SK-N-MC (cell line): ENCODE data around the gene MMD2.

Experiments used
- DNase-seq: peaks from one replicate; pipeline ENCODE4 v3.0.0-alpha.2; 2011; ENCODE audit warnings: low read depth, low spot score
- H3K27ac ChIP-seq: fragments of 200-600 bp; sonication (generic); 2 replicates; pipeline ENCODE4 v1.5.1; 2016; ENCODE audit warnings: mixed run types
- H3K36me3 ChIP-seq: fragments of 200-600 bp; sonication (generic); 2 replicates; pipeline ENCODE4 v1.6.1; 2017; ENCODE audit warnings: antibody characterized with exemption, low read length, mixed read lengths; ENCODE audit not compliant: insufficient read depth
- H3K4me3 ChIP-seq: fragments of 200-600 bp; sonication (generic); 2 replicates; pipeline ENCODE4 v1.5.1; 2016
- H3K9ac ChIP-seq: fragments of 200-600 bp; sonication (generic); 2 replicates; pipeline ENCODE4 v1.8.0; 2017; ENCODE audit warnings: mixed run types, mixed read lengths; ENCODE audit not compliant: insufficient read length
- H3K9me3 ChIP-seq: fragments of 200-600 bp; sonication (generic); 2 replicates; pipeline ENCODE4 v1.6.1; 2017; ENCODE audit warnings: low read depth, mild to moderate bottlenecking, antibody characterized with exemption, low read length, moderate library complexity, mixed read lengths
- EZH2 ChIP-seq: fragments of 200-600 bp; sonication (generic); IDR thresholded peaks from one replicate; pipeline ENCODE4 v1.6.1; 2017; ENCODE audit warnings: antibody characterized with exemption
- FOXP2 ChIP-seq: optimal IDR thresholded peaks from 2 replicates; pipeline ENCODE3; 2011; ENCODE audit warnings: mild to moderate bottlenecking, moderate library complexity; ENCODE audit not compliant: insufficient read depth; ENCODE audit errors: extremely low read length, control extremely low read depth
- POLR2AphosphoS5 ChIP-seq: IDR thresholded peaks from 2 replicates; pipeline ENCODE4 v1.6.1; 2012; ENCODE audit warnings: mild to moderate bottlenecking, low read depth, low read length, borderline replicate concordance

MMD2 gene, protein sequence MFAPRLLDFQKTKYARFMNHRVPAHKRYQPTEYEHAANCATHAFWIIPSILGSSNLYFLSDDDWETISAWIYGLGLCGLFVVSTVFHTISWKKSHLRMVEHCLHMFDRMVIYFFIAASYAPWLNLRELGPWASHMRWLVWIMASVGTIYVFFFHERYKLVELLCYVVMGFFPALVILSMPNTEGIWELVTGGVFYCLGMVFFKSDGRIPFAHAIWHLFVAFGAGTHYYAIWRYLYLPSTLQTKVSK

DNA sequence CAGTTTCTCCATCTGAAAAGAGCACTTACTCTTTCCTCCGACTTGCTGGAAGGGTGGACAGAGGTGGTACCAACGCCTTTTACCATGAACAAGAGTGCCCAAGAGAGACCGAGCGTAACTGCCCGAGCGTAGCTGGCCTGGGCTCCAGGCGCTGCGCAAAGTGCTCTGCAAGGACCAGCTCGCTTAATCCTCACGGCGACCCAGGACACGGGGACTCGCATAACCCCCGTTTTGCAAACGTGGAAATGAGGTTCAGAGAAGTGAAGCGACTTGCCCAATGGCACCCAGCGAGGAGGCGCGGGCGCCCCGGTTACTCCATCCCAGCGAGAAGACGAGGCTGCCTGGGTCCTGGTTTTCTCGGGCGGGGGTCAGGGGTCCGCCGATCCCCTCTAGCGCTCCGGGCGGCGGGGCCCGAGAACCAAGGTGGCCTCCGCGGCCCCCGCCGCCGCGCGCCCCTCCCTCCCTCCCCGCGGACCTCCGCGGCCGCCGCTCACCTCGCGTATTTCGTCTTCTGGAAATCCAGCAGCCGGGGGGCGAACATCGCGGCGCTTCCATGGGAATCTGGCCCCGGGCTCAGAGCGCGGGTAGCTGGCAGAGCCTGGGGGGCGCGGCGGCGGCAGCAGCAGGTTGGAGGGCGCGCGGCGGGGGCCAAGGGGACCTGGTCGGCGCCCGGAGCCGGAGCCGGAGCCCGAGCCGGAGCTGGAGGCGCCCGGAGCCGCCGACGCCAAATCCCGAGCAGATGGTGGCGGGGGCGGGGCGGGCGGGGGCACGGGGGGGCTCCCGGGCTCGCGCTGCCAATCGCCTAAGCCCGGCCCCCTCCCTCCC, at the start of gene MMD2:
Gene MMD2, minus strand, starts transcription at position 711 of the 825 bp plus-strand sequence. Its CDS starts 170 bp downstream, at position 541.
- H3K4me3 ChIP-seq, result peak within 1 kb of the TSS; percentile 56
- H3K27ac ChIP-seq, result no peak within 1 kb of the TSS

DNA sequence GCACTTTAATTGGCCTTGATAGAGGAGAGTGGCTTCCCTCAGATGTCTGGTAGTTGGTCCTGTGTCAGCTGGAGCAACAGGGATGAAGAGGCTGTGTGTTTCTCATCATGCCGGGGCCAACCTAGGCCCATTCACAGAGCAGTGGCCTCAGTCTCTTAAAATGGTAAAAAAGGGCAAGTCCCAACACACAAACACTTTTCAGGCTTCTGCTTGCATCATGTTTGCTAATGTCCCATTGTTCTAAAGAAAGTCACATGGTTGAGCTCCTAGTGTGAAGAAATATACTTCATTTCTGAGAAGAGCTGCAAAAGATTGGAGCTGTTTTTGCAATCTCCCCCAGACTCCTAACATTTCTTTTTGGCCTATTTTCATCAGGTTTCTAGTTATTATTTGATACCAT, 46.1 kb upstream of the MMD2 start:
- H3K9me3 ChIP-seq, result no peaks in the 10 kb centered on the region
- no peak overlapping the region for H3K27ac ChIP-seq
- H3K36me3 ChIP-seq, result peaks cover 26% of the 10 kb centered on the region
- TF ChIP-seq FOXP2, result no peak
- TF ChIP-seq EZH2, result no peak
- TF ChIP-seq POLR2AphosphoS5, result no peak
- DNase-seq, result no peak
- no peak overlapping the region for H3K4me3 ChIP-seq
- no peak overlapping the region for H3K9ac ChIP-seq

More for the DNA sequence above, at the start of gene MMD2:
- TF ChIP-seq POLR2AphosphoS5 (no peak), EZH2 (no peak), FOXP2 (no peak)
- no peaks in the 10 kb centered on the region for H3K9me3 ChIP-seq
- DNase-seq, result no peak
- H3K9ac ChIP-seq, result no peak within 1 kb of the TSS
- H3K36me3 ChIP-seq, result no peaks in the 10 kb centered on the region

DNA sequence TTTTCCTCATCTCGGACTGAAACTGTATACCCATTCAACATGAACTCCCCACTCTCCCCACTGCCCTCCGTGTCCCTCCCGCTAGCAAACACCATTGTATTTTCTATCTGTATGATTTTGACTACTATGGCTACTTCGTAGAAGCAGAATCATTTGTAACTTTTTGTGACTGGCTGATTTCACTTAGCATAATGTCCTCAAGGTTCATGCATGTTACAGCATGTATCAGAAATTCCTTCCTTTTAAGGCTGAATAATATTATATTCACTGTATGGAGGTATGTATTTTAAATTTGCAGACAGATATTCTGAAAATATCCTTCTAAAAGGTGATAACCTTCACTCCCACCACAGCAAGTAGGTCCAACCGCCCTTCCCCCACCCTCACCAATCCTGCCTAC, 42.9 kb upstream of the MMD2 start:
- no peak overlapping the region for H3K27ac ChIP-seq
- H3K9ac ChIP-seq, result no peak overlapping the region
- no peak overlapping the region for H3K4me3 ChIP-seq
- H3K9me3 ChIP-seq, result no peaks in the 10 kb centered on the region
- DNase-seq, result no peak
- H3K36me3 ChIP-seq, result peaks cover 17% of the 10 kb centered on the region
- TF ChIP-seq POLR2AphosphoS5 (no peak), EZH2 (no peak), FOXP2 (no peak)

DNA sequence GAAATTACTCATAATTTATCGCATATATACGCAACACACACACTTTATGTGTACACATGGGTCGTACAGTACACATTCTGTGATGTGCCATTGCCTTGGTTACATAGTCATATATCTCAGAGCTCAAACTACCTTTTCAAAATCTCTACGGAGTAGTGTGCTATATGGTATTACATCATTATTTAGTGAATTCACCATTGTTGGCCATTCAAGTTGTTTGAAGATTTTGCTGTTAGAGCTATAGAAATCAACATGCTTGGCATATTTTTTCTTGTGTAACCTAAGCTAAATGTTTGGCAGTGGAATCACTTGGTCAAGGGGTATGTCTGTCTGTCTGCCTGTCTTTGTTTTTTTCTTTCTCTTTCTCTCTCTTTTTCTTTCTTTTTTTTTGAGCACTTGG, 42.0 kb upstream of the MMD2 start:
- Histone ChIP-seq H3K27ac (0 out of 2 replicates have a peak overlapping the region, but pooled peaks have one; percentile 46), H3K9ac (no peak overlapping the region), H3K4me3 (no peak overlapping the region), H3K9me3 (no peaks in the 10 kb centered on the region), H3K36me3 (peaks cover 24% of the 10 kb centered on the region)
- TF ChIP-seq EZH2 (no peak), POLR2AphosphoS5 (no peak), FOXP2 (no peak)
- DNase-seq, result no peak

DNA sequence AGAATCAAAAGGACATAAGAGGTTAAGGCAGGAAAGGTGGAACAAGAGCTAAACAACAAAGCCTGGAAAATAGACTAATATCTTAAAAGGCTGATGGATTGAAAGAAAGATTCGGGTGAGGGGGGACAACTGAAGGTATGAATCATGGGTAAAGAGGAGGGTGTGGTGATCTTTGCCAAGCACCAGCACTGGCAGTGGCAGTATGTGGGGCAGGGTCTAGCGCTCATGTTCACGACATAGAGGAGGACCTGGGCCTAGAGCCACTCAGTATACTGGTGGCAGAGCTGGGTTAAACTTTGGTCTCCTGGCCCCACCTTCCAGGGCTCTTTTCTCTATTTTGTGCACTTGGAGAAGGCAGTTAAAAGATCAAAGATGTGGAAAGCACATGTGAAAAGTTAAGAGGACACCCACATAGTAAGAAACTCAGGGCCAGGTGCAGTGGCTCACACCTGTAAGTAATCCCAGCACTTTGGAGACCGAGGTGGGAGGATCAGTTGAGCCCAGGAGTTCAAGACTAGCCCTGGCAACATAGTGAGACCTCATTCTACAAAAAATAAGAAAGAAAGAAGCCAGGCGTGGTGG, 40.5 kb upstream of the MMD2 start:
- Histone ChIP-seq H3K9ac (no peak overlapping the region), H3K9me3 (no peaks in the 10 kb centered on the region), H3K27ac (0 out of 2 replicates have a peak overlapping the region, but pooled peaks have one; percentile 25), H3K4me3 (no peak overlapping the region), H3K36me3 (peaks cover 31% of the 10 kb centered on the region)
- TF ChIP-seq FOXP2, result no peak
- TF ChIP-seq POLR2AphosphoS5, result no peak
- no peak for TF ChIP-seq EZH2
- no peak for DNase-seq

DNA sequence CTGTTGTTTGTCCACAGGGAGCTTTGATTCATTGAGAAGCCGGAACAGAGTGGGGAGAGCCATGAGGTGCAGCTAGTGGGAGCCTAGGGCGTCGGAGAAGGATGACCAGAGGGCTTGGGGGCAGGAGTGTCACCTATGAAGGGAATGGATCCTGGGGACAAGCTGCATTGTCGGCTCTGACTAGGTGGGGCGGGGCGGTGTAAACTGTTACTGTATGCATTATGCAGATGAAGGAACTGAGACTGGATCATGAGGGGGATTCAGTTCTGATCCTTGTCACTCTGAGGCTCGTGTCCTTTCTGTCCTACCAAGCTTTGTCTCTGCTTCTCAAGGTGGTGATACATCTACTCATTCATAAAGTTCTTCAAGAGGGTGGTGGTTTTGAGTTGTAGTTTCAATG, 39.9 kb upstream of the MMD2 start:
- no peak for DNase-seq
- TF ChIP-seq EZH2 (no peak), POLR2AphosphoS5 (no peak), FOXP2 (no peak)
- no peak overlapping the region for H3K9ac ChIP-seq
- H3K9me3 ChIP-seq, result no peaks in the 10 kb centered on the region
- 0 out of 2 replicates have a peak overlapping the region, but pooled peaks have one; percentile 25 for H3K27ac ChIP-seq
- no peak overlapping the region for H3K4me3 ChIP-seq
- H3K36me3 ChIP-seq, result peaks cover 36% of the 10 kb centered on the region

DNA sequence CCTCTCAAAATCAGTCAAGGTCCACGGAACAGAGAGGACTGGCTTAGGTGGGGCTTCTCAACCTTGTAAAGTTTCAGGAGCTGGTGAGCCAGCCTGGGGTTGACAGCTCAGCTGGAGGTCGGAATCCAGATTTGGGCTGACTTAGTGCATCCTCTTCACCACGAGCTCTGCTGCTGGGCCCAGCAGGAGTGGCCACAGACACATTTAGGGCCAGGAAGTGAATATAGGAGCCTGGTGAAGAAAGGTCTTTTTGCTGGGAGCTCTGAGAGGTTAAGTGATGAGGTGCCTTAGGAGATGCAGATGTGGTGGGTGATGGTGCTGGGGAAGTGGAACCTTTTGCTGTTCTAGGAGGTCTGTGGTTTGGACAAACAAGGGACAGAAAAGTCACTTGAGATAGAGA, 39.3 kb upstream of the MMD2 start:
- peaks cover 43% of the 10 kb centered on the region for H3K36me3 ChIP-seq
- H3K9me3 ChIP-seq, result no peaks in the 10 kb centered on the region
- no peak overlapping the region for H3K9ac ChIP-seq
- H3K27ac ChIP-seq, result no peak overlapping the region
- TF ChIP-seq FOXP2, result no peak
- TF ChIP-seq EZH2, result no peak
- TF ChIP-seq POLR2AphosphoS5, result no peak
- DNase-seq, result no peak
- H3K4me3 ChIP-seq, result no peak overlapping the region

DNA sequence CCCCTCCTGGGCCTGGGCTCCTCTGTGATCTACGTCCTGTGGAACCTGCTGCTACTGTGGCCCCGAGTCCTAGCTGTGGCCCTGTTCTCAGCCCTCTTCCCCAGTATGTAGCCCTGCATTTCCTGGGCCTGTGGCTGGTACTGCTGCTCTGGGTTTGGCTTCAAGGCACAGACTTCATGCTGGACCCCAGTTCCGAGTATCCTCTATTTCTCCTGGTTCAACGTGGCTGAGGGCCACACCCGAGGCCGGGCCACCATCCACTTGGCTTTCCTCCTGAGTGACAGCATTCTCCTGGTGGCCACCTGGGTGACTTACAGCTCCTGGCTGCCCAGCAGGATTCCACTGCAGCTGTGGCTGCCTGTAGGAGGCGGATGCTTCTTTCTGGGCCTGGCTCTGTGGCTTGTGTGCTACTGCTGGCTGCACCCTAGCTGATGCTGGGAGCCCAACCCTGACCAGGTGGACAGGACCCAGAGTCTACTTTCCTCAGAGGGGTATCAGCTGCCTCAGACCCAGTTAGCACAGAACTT, 37.8 kb upstream of the MMD2 start:
- no peak overlapping the region for H3K4me3 ChIP-seq
- TF ChIP-seq POLR2AphosphoS5 (no peak), FOXP2 (no peak), EZH2 (no peak)
- H3K27ac ChIP-seq, result no peak overlapping the region
- peaks cover 51% of the 10 kb centered on the region for H3K36me3 ChIP-seq
- no peak overlapping the region for H3K9ac ChIP-seq
- H3K9me3 ChIP-seq, result no peaks in the 10 kb centered on the region
- DNase-seq, result no peak
